ENCODE measurements around the gene REEP1. TPM values are rescaled to one million over a fixed set of nuclear protein-coding genes. Genes with fewer than 3 reads are reported as not detected.

Gene REEP1
- total and polyA plus RNA-seq, 8 donors: 2.9 to 29.9 (median 6.4) TPM; not detected in 1

DNA sequence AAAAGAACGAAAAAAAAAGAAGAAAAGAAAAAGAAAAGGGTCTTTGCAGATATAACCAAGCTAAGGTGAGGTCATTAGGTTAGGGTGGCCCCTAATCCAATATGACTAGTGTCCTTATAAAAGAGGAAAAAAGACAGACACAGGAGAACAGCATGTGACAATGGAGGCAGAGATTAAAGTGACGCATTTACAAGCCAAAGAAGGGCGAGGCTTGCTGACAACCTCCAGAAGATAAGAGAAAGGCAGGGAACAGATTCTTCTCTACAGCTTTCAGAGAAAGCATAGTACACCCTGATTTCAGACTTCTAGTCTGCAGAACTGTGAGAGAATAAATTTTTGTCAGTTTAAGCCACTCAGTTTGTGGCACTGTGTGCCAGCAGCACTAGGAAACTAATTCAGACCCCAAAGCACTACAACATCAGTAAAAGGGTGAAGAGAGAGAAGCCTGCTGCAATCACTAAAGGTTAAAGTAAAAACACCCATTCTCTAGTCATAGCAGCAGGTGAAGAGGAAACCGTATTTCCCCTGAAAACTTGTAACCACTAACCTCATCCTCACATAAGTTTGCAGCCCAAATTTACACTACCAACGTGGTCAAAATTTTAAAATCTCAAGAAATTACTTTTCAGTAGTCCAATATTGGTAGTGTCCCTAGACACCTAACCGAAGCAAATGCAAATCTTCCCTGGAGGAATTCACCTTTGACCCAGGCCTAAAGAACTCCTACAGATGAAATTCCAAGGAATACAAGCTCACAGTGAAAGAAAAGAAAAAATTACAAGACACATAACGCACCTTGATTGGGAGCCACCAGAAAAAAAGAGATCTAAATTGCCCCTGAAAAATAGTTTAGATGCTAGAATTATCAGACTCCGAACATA is 17.5 kb downstream of the REEP1 start:
- no peaks in the 10 kb centered on the region for H3K27me3 ChIP-seq
- no peaks in the 10 kb centered on the region for H3K36me3 ChIP-seq
- WGBS, 5 donors: 61 to 71% (median 69%) methylated on average over 8 of the region's 8 CpGs
- peaks cover 0 to 5% (median 0%) of the 10 kb centered on the region in 4 donors for H3K4me1 ChIP-seq
- no peak for TF ChIP-seq POLR2A (IDR thresholded peaks at IDR 0.05)
- no peak for TF ChIP-seq EP300 (IDR thresholded peaks at IDR 0.05)
- TF ChIP-seq, protein P1, sequence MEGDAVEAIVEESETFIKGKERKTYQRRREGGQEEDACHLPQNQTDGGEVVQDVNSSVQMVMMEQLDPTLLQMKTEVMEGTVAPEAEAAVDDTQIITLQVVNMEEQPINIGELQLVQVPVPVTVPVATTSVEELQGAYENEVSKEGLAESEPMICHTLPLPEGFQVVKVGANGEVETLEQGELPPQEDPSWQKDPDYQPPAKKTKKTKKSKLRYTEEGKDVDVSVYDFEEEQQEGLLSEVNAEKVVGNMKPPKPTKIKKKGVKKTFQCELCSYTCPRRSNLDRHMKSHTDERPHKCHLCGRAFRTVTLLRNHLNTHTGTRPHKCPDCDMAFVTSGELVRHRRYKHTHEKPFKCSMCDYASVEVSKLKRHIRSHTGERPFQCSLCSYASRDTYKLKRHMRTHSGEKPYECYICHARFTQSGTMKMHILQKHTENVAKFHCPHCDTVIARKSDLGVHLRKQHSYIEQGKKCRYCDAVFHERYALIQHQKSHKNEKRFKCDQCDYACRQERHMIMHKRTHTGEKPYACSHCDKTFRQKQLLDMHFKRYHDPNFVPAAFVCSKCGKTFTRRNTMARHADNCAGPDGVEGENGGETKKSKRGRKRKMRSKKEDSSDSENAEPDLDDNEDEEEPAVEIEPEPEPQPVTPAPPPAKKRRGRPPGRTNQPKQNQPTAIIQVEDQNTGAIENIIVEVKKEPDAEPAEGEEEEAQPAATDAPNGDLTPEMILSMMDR (IDR thresholded peaks at IDR 0.05): no peak
- TF ChIP-seq POLR2AphosphoS5 (IDR thresholded peaks at IDR 0.05): no peak
- H3K27ac ChIP-seq: no peak overlapping the region
- intact Hi-C loops (cut with DNase I; ENCODE audit: low total_unique reads): no loop called here
- no peak overlapping the region for H3K4me3 ChIP-seq
- H3K9me3 ChIP-seq: no peaks in the 10 kb centered on the region
- no peak for DNase-seq

DNA sequence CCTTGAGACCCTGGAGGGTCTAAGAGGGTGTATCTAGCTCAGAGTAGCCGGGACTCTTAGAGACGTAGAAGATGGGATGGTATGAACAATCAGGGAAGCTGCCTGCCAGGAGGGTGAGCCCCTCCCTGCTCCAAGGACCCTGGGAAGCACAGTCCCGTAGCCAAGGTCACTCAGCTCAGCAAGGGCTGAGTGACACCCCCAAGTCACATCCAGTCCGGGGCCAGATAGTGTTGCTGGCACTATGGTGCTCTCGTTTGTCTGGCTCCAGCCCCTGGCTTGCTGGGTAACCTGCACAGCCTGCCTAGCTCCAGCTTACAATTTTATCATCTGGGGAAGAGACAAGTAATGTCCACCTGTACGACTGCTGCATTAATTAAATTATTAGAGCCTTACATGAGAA is 22.3 kb downstream of the REEP1 start:
- H3K9me3 ChIP-seq: no peaks in the 10 kb centered on the region
- TF ChIP-seq POLR2AphosphoS5 (IDR thresholded peaks at IDR 0.05) (no peak), EP300 (IDR thresholded peaks at IDR 0.05) (no peak), POLR2A (IDR thresholded peaks at IDR 0.05) (no peak)
- TF ChIP-seq, protein P1 (IDR thresholded peaks at IDR 0.05): no peak
- H3K27me3 ChIP-seq: no peaks in the 10 kb centered on the region
- no peak overlapping the region for H3K4me3 ChIP-seq
- H3K4me1 ChIP-seq: peaks cover 0 to 11% (median 2%) of the 10 kb centered on the region in 4 donors
- intact Hi-C loops (cut with DNase I; ENCODE audit: low total_unique reads): no loop called here
- H3K36me3 ChIP-seq: no peaks in the 10 kb centered on the region
- no peak overlapping the region for H3K27ac ChIP-seq
- peak in 1 of 2 donors; percentile 7 for DNase-seq
- 87 to 93% (median 89%) methylated on average over 5 to 6 of the region's 6 CpGs for WGBS, 5 donors

DNA sequence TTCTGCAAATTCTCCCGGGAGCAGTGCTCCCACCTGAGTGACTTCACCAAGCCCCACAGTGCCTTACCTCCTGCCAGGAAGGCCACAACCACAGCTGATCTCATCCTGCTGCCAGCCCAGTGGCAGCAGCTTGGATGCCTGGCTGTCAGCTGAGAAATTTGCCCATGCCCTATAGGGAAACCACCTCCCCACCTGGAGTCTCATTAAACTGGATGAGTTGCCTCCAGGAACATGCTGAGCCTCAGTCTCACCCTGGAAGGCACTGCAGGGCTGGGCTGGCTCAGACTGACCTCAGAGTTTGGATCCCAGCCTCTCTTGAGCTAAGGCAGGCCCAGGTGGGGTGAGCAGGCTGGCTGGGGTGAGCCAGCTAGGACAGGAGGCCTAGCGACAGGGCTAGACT is 23.3 kb downstream of the REEP1 start:
- intact Hi-C loops (cut with DNase I; ENCODE audit: low total_unique reads): no loop called here
- 77 to 82% (median 80%) methylated on average over 2 of the region's 2 CpGs for WGBS, 5 donors
- peaks cover 0 to 17% (median 0%) of the 10 kb centered on the region in 4 donors for H3K4me1 ChIP-seq

DNA sequence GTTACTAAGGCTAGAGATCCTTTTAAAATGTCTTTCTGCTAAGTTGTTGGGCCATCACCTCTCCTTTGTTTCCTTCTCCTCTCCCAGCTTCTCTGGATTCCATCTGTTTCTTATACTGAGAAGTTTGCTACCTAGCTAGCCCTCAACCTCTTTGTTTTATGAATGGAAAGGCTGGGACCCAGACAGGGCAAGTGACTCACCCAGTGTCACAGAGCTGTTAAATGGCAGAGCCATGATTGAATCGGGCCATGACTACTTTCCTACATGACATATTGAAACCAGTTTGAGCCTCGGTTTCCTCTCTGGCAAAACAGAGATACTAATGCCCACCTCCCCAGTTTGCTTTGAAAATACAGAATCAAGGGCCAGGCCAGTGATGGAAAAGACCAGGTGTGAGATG is 24.1 kb downstream of the REEP1 start:
- H3K27ac ChIP-seq: no peak overlapping the region
- no peaks in the 10 kb centered on the region for H3K27me3 ChIP-seq
- TF ChIP-seq, protein P1 (IDR thresholded peaks at IDR 0.05): no peak
- no peak for TF ChIP-seq EP300 (IDR thresholded peaks at IDR 0.05)
- no peak for TF ChIP-seq POLR2AphosphoS5 (IDR thresholded peaks at IDR 0.05)
- TF ChIP-seq POLR2A (IDR thresholded peaks at IDR 0.05): no peak
- H3K4me3 ChIP-seq: no peak overlapping the region
- intact Hi-C loops (cut with DNase I; ENCODE audit: low total_unique reads): no loop called here
- WGBS, 5 donors: 90 to 96% (median 92%) methylated on average over 2 of the region's 2 CpGs
- H3K36me3 ChIP-seq: no peaks in the 10 kb centered on the region
- no peak for DNase-seq
- H3K4me1 ChIP-seq: peaks cover 0 to 17% (median 0%) of the 10 kb centered on the region in 4 donors
- no peaks in the 10 kb centered on the region for H3K9me3 ChIP-seq

More for the DNA sequence above, 23.3 kb downstream of the REEP1 start:
- Histone ChIP-seq H3K27me3 (no peaks in the 10 kb centered on the region), H3K36me3 (no peaks in the 10 kb centered on the region), H3K27ac (peak overlapping the region in 1 of 5 donors; percentile 13), H3K9me3 (no peaks in the 10 kb centered on the region), H3K4me3 (no peak overlapping the region)
- DNase-seq: peak in 1 of 2 donors; percentile 5
- TF ChIP-seq POLR2A (IDR thresholded peaks at IDR 0.05) (no peak), EP300 (IDR thresholded peaks at IDR 0.05) (no peak), POLR2AphosphoS5 (IDR thresholded peaks at IDR 0.05) (no peak)
- TF ChIP-seq, protein P1 (IDR thresholded peaks at IDR 0.05): no peak
